ENCODE data around the gene SASH1.

DNA sequence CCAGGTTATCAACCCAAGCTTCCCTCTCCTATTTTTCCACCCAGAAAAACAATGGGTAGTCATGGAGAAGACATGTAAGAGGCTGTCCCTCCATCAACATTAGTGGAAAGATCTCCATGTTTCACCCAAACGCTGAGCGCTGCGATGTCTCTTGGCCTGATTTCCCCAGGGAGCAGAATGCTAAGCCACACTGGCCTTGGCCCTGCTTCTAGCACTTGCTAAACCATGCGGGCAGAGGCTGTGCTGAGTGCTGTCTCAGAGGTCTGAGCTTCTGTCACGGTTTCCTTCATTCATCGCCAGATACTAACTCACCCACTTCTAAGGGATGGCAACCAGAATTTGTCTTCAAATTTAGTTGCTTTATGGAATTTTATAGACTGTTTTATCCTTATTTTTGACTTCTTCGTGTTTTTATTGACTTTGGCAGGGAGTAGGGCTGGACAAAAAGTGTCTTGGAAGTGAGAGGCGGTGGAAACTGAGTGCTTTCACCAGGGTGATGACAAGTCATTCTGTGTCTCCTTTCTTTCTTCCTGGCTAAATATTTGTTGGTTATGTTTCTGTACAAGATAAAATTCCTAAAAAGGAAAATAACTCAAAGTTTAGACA, 222.8 kb downstream of the SASH1 start:
- TF ChIP-seq, protein P1, sequence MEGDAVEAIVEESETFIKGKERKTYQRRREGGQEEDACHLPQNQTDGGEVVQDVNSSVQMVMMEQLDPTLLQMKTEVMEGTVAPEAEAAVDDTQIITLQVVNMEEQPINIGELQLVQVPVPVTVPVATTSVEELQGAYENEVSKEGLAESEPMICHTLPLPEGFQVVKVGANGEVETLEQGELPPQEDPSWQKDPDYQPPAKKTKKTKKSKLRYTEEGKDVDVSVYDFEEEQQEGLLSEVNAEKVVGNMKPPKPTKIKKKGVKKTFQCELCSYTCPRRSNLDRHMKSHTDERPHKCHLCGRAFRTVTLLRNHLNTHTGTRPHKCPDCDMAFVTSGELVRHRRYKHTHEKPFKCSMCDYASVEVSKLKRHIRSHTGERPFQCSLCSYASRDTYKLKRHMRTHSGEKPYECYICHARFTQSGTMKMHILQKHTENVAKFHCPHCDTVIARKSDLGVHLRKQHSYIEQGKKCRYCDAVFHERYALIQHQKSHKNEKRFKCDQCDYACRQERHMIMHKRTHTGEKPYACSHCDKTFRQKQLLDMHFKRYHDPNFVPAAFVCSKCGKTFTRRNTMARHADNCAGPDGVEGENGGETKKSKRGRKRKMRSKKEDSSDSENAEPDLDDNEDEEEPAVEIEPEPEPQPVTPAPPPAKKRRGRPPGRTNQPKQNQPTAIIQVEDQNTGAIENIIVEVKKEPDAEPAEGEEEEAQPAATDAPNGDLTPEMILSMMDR (IDR thresholded peaks at IDR 0.05), result no peak
- TF ChIP-seq ZNF423 (CRISPR knock-in tag; IDR thresholded peaks at IDR 0.05) (no peak), ZBTB21 (CRISPR knock-in tag; IDR thresholded peaks at IDR 0.05; ENCODE audit: borderline replicate concordance) (no peak), TP53 (CRISPR knock-in tag; IDR thresholded peaks at IDR 0.05) (no peak), OVOL2 (CRISPR knock-in tag; IDR thresholded peaks at IDR 0.05; ENCODE audit: borderline replicate concordance) (no peak), TEAD4 (CRISPR knock-in tag; IDR thresholded peaks at IDR 0.05) (no peak), ZNF232 (CRISPR knock-in tag; IDR thresholded peaks at IDR 0.05) (no peak), GTF2I (CRISPR knock-in tag; conservative IDR thresholded peaks at IDR 0.05) (no peak), MXD4 (CRISPR knock-in tag; IDR thresholded peaks at IDR 0.05; ENCODE audit: borderline replicate concordance) (no peak)
- TF ChIP-seq, protein P2, sequence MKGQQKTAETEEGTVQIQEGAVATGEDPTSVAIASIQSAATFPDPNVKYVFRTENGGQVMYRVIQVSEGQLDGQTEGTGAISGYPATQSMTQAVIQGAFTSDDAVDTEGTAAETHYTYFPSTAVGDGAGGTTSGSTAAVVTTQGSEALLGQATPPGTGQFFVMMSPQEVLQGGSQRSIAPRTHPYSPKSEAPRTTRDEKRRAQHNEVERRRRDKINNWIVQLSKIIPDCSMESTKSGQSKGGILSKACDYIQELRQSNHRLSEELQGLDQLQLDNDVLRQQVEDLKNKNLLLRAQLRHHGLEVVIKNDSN (CRISPR knock-in tag; IDR thresholded peaks at IDR 0.05), result no peak
- TF ChIP-seq, protein P3, sequence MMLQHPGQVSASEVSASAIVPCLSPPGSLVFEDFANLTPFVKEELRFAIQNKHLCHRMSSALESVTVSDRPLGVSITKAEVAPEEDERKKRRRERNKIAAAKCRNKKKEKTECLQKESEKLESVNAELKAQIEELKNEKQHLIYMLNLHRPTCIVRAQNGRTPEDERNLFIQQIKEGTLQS (CRISPR knock-in tag; conservative IDR thresholded peaks at IDR 0.05), result no peak
- TF ChIP-seq, protein P4, sequence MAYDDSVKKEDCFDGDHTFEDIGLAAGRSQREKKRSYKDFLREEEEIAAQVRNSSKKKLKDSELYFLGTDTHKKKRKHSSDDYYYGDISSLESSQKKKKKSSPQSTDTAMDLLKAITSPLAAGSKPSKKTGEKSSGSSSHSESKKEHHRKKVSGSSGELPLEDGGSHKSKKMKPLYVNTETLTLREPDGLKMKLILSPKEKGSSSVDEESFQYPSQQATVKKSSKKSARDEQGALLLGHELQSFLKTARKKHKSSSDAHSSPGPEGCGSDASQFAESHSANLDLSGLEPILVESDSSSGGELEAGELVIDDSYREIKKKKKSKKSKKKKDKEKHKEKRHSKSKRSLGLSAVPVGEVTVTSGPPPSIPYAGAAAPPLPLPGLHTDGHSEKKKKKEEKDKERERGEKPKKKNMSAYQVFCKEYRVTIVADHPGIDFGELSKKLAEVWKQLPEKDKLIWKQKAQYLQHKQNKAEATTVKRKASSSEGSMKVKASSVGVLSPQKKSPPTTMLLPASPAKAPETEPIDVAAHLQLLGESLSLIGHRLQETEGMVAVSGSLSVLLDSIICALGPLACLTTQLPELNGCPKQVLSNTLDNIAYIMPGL (CRISPR knock-in tag; IDR thresholded peaks at IDR 0.05), result no peak

Measured in WTC11 (cell line).